Fibroblast of the aortic adventitia (primary cell): ENCODE data around the gene SIGLEC15. TPM values are rescaled to one million over a fixed set of nuclear protein-coding genes. Genes with fewer than 3 reads are reported as not detected.

Source experiments
- DNase-seq: peaks from one replicate; pipeline ENCODE4 v3.0.0-alpha.2; 2010; ENCODE audit warnings: low read depth
- H3K4me3 ChIP-seq: 2 replicates; pipeline ENCODE4 v1.5.1; 2011; ENCODE audit warnings: low read depth, mild to moderate bottlenecking, control low read depth, low read length, moderate library complexity
- total RNA-seq: library from RNA; depleted of rRNA; stranded (reverse); fragments of >200 nt; gene quantifications from 2 replicates; pipeline ENCODE4 v1.2.3, GENCODE V29; 2012; ENCODE audit warnings: low replicate concordance
- TF ChIP-seq, protein P1 (sequence below): IDR thresholded peaks from 2 replicates; pipeline ENCODE4 v1.5.1; 2011; ENCODE audit warnings: mild to moderate bottlenecking, low read length, control low read depth, inconsistent platforms; ENCODE audit not compliant: insufficient read depth

SIGLEC15 gene
- total RNA-seq, 1 donor, result 8.4 TPM

DNA sequence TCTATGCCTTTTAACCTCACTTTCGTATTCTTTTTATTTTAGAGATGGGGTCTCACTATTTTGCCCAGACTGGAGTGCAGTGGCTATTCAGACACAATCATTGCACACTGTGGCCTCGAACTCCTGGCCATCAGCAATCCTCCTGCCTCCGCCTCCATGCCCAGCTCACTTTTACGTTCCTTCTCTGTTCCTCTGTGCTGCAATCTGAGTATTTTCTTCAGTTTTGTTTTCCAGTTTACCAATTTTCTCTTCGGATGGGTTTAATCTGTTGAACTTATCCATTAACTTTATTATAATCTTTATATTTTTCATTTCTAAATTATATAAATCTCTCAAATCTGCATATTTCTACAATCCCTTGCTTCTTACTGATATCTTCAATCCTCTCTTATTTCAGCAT lies 38.6 kb downstream of the SIGLEC15 start:
- TF ChIP-seq, protein P1, sequence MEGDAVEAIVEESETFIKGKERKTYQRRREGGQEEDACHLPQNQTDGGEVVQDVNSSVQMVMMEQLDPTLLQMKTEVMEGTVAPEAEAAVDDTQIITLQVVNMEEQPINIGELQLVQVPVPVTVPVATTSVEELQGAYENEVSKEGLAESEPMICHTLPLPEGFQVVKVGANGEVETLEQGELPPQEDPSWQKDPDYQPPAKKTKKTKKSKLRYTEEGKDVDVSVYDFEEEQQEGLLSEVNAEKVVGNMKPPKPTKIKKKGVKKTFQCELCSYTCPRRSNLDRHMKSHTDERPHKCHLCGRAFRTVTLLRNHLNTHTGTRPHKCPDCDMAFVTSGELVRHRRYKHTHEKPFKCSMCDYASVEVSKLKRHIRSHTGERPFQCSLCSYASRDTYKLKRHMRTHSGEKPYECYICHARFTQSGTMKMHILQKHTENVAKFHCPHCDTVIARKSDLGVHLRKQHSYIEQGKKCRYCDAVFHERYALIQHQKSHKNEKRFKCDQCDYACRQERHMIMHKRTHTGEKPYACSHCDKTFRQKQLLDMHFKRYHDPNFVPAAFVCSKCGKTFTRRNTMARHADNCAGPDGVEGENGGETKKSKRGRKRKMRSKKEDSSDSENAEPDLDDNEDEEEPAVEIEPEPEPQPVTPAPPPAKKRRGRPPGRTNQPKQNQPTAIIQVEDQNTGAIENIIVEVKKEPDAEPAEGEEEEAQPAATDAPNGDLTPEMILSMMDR, result no peak
- DNase-seq, result no peak

DNA sequence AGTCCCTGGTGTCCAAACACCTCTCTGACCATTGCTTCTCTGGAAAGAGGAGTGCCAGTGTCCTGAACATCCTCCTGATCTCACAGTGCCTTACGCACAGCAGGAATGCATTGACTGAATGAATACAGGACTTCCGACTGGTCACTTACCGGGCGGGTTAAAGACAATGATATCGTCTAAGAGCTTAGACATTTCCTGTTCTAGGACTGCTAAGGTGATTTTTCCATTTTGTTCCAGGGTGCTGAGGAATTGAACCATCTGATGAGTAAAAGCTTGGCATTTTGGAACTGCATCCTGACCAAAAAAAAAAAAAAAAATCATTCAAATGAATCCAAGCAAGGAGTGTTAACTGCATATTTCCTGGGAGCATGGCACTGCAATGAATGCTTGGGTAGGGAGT lies 40.0 kb downstream of the SIGLEC15 start:
- H3K4me3 ChIP-seq, result no peak overlapping the region
- TF ChIP-seq, protein P1, result no peak
- DNase-seq, result no peak

More for the DNA sequence above, 38.6 kb downstream of the SIGLEC15 start:
- no peak overlapping the region for H3K4me3 ChIP-seq

DNA sequence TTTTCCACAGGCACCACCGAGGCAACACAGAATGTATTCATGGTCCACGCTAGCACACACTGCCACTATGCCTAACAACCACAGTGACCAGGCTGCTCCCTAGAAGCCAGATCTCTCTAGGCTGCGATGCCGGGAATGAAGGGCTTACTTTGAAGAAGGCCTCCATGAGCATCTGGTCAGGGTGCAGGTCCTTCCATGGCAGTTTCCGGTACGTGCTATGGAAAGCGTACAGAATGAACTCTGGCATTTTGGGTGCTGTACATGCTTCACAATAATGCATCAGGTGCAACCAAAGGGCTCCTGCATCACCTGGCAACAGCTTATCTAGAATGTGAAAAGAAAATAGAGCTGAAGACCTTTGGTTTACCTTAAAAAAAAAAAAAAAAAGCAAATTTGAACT lies 44.9 kb downstream of the SIGLEC15 start:
- no peak for DNase-seq
- TF ChIP-seq, protein P1, result no peak
- no peak overlapping the region for H3K4me3 ChIP-seq

DNA sequence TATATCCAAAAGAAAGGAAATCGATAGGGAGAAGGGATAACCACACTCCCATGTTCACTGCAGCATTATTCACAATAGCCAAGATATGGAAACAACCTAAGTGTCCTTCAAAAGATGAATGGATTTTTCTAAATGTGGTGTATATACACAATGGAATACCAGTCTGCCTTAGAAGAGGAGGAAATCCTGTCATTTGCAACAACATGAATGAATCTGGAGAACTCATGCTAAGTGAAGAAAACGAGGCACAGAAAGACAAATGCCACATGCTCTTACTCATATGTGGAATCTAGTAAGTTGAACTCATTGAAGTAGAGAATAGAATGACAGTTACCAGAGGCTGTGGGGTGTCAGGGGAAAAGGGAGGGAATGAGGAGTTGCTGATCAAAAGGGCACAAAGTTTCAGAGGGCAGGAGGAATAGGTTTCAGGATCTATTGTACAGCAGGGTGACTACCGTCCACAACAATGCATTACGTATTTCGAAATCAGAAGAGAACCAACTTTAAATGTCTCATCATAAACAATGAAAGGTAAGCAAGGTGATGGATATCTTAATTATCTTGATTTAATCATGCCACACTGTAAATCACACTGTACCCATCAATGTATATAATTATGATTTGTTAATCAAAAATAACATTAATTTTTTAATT lies 46.1 kb downstream of the SIGLEC15 start:
- DNase-seq, result peak; percentile 14
- TF ChIP-seq, protein P1, result no peak
- H3K4me3 ChIP-seq, result no peak overlapping the region

DNA sequence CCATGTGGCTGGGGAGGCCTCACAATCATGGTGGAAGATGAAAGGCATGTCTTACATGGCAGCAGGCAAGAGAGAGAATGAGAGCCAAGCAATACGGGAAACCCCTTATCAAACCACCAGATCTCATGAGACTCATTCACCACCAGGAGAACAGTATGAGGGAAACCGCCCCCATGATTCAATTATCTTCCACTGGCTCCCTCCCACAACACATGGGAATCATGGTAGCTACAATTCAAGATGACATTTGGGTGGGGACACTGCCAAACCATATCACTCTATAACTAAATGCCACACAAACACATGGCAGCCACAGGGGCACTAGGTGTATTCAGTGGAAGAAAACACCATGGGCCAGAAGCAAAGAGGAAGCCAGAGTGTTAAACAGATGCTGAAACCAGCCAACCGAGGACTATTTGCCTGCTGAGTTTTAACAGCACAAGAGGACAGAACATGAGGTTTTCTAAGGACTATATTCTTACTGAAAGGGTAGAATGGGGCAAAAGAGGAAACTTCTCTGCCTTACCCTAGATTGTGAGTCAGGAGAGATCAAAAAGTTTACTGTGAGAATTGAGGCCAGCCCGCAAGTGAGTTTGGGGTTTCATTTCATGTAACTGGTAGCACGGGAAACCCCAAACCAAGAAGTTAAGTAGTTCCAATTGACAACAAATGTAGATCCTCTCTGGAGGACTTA lies 49.2 kb downstream of the SIGLEC15 start:
- DNase-seq, result peak; percentile 37
- no peak overlapping the region for H3K4me3 ChIP-seq
- TF ChIP-seq, protein P1, result no peak

DNA sequence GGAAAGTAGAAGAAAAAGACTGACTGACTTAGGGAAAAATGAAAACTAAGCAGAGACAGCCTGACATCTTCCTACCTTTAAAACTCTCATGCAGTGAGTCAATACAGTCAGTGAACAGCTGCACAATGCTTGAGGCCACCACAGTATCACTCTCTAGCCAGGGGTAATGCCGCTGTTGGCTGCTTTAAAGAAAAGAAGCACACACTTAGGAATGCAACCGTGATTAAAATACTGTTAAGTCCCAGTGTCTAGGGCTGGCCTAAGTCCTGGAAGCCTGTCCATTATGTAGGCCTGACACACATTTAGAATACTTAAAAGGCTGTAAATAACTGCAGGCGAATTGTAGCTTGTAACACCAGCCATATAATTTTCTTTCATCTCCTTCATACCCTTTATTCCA lies 50.7 kb downstream of the SIGLEC15 start:
- TF ChIP-seq, protein P1, result no peak
- no peak for DNase-seq
- H3K4me3 ChIP-seq, result no peak overlapping the region

DNA sequence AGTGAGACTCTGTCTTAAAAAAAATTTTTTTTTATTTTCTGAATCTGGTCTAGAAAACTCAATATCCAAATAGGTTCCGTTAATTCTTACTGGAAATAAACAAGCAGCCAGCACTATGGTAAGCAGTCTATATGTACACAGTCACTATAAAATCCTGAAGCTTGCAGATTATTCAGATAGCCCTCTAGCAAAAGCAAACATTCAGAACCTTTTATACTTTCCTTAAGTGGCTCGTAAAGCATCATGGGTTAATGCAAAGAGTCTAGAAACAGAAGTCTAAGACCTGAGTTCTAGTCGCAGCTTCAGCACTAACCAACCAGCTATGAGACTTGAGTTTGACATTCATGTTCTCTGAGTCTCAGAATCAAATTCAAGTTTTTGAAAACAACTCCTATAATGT lies 51.9 kb downstream of the SIGLEC15 start:
- H3K4me3 ChIP-seq, result no peak overlapping the region
- TF ChIP-seq, protein P1, result no peak
- DNase-seq, result no peak
